B cell (primary cell): ENCODE results near the gene GANAB. TPM values are rescaled to one million over a fixed set of nuclear protein-coding genes. Genes with fewer than 3 reads are reported as not detected.

Source experiments
- ATAC-seq: fragments of 200-7000 bp; cut with Tn5 transposase; one replicate; pipeline ENCODE4 v1.10.0; 2021; ENCODE audit warnings: low read depth, mild to moderate bottlenecking, moderate number of reproducible peaks, moderate library complexity
- CTCF ChIA-PET: fragments of 350-600 bp; sonication (Branson Sonifier 250); formaldehyde crosslinking; loops from one replicate; lab custom pipeline; 2021; ENCODE audit warnings: antibody characterized with exemption, inconsistent platforms; lab: Charles Lee
- POLR2A ChIA-PET: fragments of 350-600 bp; sonication (Branson Sonifier 250); formaldehyde crosslinking; loops from one replicate; lab custom pipeline; 2021; ENCODE audit warnings: antibody characterized with exemption; lab: Charles Lee
- DNase-seq: peaks from one replicate; pipeline ENCODE4 v3.0.0; 2013
- H2AFZ ChIP-seq: 2 replicates; pipeline ENCODE4 v1.6.1; 2012; ENCODE audit warnings: mild to moderate bottlenecking, low read depth, low read length; ENCODE audit not compliant: insufficient read depth, poor library complexity, severe bottlenecking
- H3K27ac ChIP-seq, 2 donors: 1 replicate in 1 of 2; 2 replicates in 1 of 2; pipeline ENCODE4 v1.5.1; 2012 to 2013; ENCODE audit warnings: low read length in 2 of 2, mild to moderate bottlenecking in 2 of 2, moderate library complexity in 1 of 2
- H3K27me3 ChIP-seq, 4 experiments: fragments of 200-600 bp in 1 of 4; sonication (generic) in 1 of 4; replicated peaks in 1 of 4; 1 replicate in 2 of 4; 2 replicates in 2 of 4; pipeline versions ENCODE4 v1.6.1 to v1.7.0; 2013 to 2016; ENCODE audit warnings: low read length in 3 of 4, mild to moderate bottlenecking in 2 of 4, mixed read lengths in 1 of 4, moderate library complexity in 1 of 4; ENCODE audit not compliant: insufficient read depth in 4 of 4, control insufficient read depth in 3 of 4; ENCODE audit errors: control extremely low read depth in 1 of 4
- H3K36me3 ChIP-seq, 2 experiments: replicated peaks in 1 of 2; 1 replicate in 1 of 2; 2 replicates in 1 of 2; pipeline versions ENCODE4 v1.6.1 to v1.7.1; 2013; ENCODE audit warnings: low read length in 1 of 2; ENCODE audit not compliant: insufficient read depth in 2 of 2, control insufficient read depth in 1 of 2; ENCODE audit errors: control extremely low read depth in 1 of 2, extremely low read depth in 1 of 2
- H3K4me1 ChIP-seq, 2 donors: fragments of 200-600 bp in 1 of 2; sonication (generic) in 1 of 2; 1 replicate in 1 of 2; 2 replicates in 1 of 2; pipeline versions ENCODE4 v1.5.1 to v1.6.1; 2013 to 2017; ENCODE audit warnings: low read length in 2 of 2; ENCODE audit not compliant: control insufficient read depth in 2 of 2, insufficient read depth in 2 of 2
- H3K4me2 ChIP-seq: replicated peaks from 2 replicates; pipeline ENCODE3; 2012; ENCODE audit warnings: mild to moderate bottlenecking, low read depth, low read length; ENCODE audit not compliant: poor library complexity, severe bottlenecking
- H3K4me3 ChIP-seq, 5 experiments: fragments of 200-600 bp in 1 of 5; sonication (generic) in 1 of 5; 1 replicate in 3 of 5; 2 replicates in 2 of 5; pipeline versions ENCODE4 v1.5.1 to v1.7.0; 2011 to 2016; ENCODE audit warnings: low read length in 4 of 5, mild to moderate bottlenecking in 4 of 5, low read depth in 2 of 5, control low read depth in 1 of 5, moderate library complexity in 1 of 5; ENCODE audit not compliant: insufficient read depth in 1 of 5; ENCODE audit errors: control extremely low read depth in 1 of 5, extremely low read depth in 1 of 5
- H3K79me2 ChIP-seq: fragments of 200-600 bp; sonication (generic); one replicate; pipeline ENCODE4 v1.6.0; 2016; ENCODE audit warnings: low read length; ENCODE audit not compliant: control insufficient read depth, insufficient read depth
- H3K9ac ChIP-seq: fragments of 200-600 bp; sonication (generic); 2 replicates; pipeline ENCODE4 v1.6.1; 2017; ENCODE audit warnings: mild to moderate bottlenecking, low read length, moderate library complexity
- H3K9me3 ChIP-seq, 3 donors: one replicate each; pipeline versions ENCODE4 v1.6.1 to v1.7.1; 2013; ENCODE audit warnings: low read length in 2 of 3; ENCODE audit not compliant: control insufficient read depth in 2 of 3, insufficient read depth in 1 of 3; ENCODE audit errors: control extremely low read depth in 1 of 3
- H4K20me1 ChIP-seq: 2 replicates; pipeline ENCODE4 v1.6.0; 2012; ENCODE audit warnings: mild to moderate bottlenecking, low read length; ENCODE audit not compliant: insufficient read depth, control insufficient read depth, poor library complexity, severe bottlenecking
- H3K27ac Mint-ChIP-seq: one replicate; pipeline ENCODE4 v1.8.0; 2021; ENCODE audit warnings: mixed read lengths
- H3K27me3 Mint-ChIP-seq: one replicate; pipeline ENCODE4 v1.8.0; 2021; ENCODE audit warnings: mixed read lengths
- H3K4me1 Mint-ChIP-seq: one replicate; pipeline ENCODE4 v1.8.0; 2021; ENCODE audit warnings: mixed read lengths
- H3K4me3 Mint-ChIP-seq: one replicate; pipeline ENCODE4 v1.8.0; 2021; ENCODE audit warnings: mixed read lengths
- H3K9me3 Mint-ChIP-seq: one replicate; pipeline ENCODE4 v1.8.0; 2022; ENCODE audit warnings: mixed read lengths; ENCODE audit not compliant: insufficient read depth
- EZH2 ChIP-seq: IDR thresholded peaks from 2 replicates; pipeline ENCODE4 v1.6.1; 2012; ENCODE audit warnings: borderline replicate concordance, low read depth, mild to moderate bottlenecking, moderate library complexity, low read length; ENCODE audit not compliant: insufficient read depth, poor library complexity, severe bottlenecking
- WGBS: methylation state at CpG from one replicate; pipeline ENCODE4 v1.1.5; 2013; ENCODE audit warnings: missing lambda C conversion rate; ENCODE audit not compliant: insufficient coverage; 5-methylcytosine and 5-hydroxymethylcytosine counted together
- intact Hi-C: fragments of 100-400 bp; cut with micrococcal nuclease; formaldehyde crosslinking; loops from one replicate; pipeline ENCODE4 v1.10.0; 2022
- polyA plus RNA-seq: library from polyadenylated mRNA; depleted of rRNA; stranded (reverse); fragments of >200 nt; gene quantifications from 2 replicates; pipeline ENCODE4 v1.2.3, GENCODE V29; 2012
- total RNA-seq, 2 donors: library from RNA; stranded (reverse); fragments of 120-200 nt in 1 of 2; gene quantifications; 1 replicate in 1 of 2; 2 replicates in 1 of 2; pipeline versions ENCODE4 v1.2.3 to v1.2.4, GENCODE V29; 2013 to 2022
- TF ChIP-seq, protein P1 (sequence below): fragments of 200-600 bp; IDR thresholded peaks from one replicate; pipeline ENCODE4 v1.8.0; 2022; ENCODE audit warnings: antibody characterized with exemption, mild to moderate bottlenecking

The GANAB gene
- total and polyA plus RNA-seq, 2 donors (not counting 1 experiment from before 2014, with no cell fraction given): 98.7 to 204 TPM

DNA sequence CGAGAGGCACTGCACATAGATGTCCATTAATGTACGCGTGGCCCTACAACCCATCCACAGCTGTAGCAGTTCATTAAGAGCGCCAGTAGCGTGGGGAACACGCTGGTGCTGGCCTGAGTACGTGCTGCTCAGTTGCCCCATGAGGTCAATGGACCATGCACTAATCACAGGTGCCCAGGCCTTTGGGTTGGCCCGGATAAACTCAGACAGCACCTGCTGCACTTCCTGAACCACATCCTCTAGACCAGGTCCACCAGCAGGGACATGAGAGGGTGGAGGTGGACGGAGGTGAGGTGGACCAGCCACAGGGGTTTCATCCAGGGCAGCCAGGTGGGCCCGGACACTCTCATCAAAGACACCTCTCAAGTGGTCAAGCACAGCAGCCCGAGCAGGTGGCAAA, 3.1 kb upstream of the GANAB start:
- no peaks in the 10 kb centered on the region for H3K9me3 Mint-ChIP-seq
- POLR2A ChIA-PET: interaction anchor here (0.6 kb wide), 1 partner anchor 562 kb away, joined by 5 read pairs; no protein-coding TSS in a partner anchor
- Histone ChIP-seq H3K27me3 (no peaks in the 10 kb centered on the region), H3K9ac (no peak overlapping the region), H3K79me2 (peaks cover 61% of the 10 kb centered on the region), H3K36me3 (peaks cover 0 to 28% of the 10 kb centered on the region in 2 experiments), H3K4me2 (no peak overlapping the region), H4K20me1 (peaks cover 9% of the 10 kb centered on the region), H3K4me1 (peaks cover 28 to 39% of the 10 kb centered on the region in 2 donors), H2AFZ (no peak overlapping the region), H3K27ac (no peak overlapping the region), H3K9me3 (no peaks in the 10 kb centered on the region), H3K4me3 (no peak overlapping the region)
- intact Hi-C loops: no loop called here
- DNase-seq (no peak), ATAC-seq (no peak)
- TF ChIP-seq EZH2: no peak
- TF ChIP-seq, protein P1, sequence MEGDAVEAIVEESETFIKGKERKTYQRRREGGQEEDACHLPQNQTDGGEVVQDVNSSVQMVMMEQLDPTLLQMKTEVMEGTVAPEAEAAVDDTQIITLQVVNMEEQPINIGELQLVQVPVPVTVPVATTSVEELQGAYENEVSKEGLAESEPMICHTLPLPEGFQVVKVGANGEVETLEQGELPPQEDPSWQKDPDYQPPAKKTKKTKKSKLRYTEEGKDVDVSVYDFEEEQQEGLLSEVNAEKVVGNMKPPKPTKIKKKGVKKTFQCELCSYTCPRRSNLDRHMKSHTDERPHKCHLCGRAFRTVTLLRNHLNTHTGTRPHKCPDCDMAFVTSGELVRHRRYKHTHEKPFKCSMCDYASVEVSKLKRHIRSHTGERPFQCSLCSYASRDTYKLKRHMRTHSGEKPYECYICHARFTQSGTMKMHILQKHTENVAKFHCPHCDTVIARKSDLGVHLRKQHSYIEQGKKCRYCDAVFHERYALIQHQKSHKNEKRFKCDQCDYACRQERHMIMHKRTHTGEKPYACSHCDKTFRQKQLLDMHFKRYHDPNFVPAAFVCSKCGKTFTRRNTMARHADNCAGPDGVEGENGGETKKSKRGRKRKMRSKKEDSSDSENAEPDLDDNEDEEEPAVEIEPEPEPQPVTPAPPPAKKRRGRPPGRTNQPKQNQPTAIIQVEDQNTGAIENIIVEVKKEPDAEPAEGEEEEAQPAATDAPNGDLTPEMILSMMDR: no peak
- H3K4me1 Mint-ChIP-seq: peaks cover 39% of the 10 kb centered on the region
- 90% methylated on average over 11 of the region's 11 CpGs for WGBS
- no peak overlapping the region for H3K4me3 Mint-ChIP-seq
- CTCF ChIA-PET: interaction anchor here (1.0 to 2.0 kb wide), 3 partner anchors 15 to 48 kb away, joined by 3 to 8 read pairs (median 3); partner anchors contain the start of genes C11orf98, CSKMT and MTA2
- H3K27me3 Mint-ChIP-seq: no peaks in the 10 kb centered on the region
- no peak overlapping the region for H3K27ac Mint-ChIP-seq

DNA sequence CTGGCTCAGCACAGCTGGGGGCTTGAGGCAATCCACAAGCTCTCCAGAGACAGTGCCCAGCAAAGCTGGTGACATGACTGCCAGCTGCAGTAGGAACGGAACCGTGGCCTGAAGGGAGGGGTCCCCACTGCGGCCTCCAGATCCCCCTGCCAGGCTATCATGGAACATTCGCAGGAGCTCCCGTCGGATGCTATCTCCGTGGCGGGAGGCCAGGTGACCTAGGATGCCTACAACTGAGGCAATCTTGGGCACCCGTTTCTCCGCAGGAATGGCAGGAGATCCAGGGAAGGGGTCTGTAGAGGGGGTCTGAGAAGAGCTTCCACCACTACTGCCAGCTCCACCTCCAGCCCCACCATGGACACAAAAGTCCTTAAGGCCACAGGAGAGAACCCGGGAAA, 2.6 kb upstream of the GANAB start:
- Histone ChIP-seq H2AFZ (no peak overlapping the region), H3K27me3 (no peaks in the 10 kb centered on the region), H4K20me1 (peaks cover 9% of the 10 kb centered on the region), H3K9me3 (no peaks in the 10 kb centered on the region), H3K79me2 (peaks cover 67% of the 10 kb centered on the region), H3K4me3 (no peak overlapping the region), H3K4me2 (no peak overlapping the region), H3K4me1 (peaks cover 25 to 34% of the 10 kb centered on the region in 2 donors), H3K36me3 (peaks cover 0 to 32% of the 10 kb centered on the region in 2 experiments), H3K27ac (no peak overlapping the region), H3K9ac (no peak overlapping the region)
- H3K4me1 Mint-ChIP-seq: peaks cover 37% of the 10 kb centered on the region
- ATAC-seq (no peak), DNase-seq (no peak)
- ChIA-PET CTCF (interaction anchor here (0.9 to 1.5 kb wide), 4 partner anchors 16 to 48 kb away, joined by 3 read pairs; partner anchors contain the start of genes C11orf98, CSKMT and MTA2), POLR2A (interaction anchor here (1.3 kb wide), 1 partner anchor 23 kb away, joined by 6 read pairs; the partner anchor contains the start of genes LBHD1 and UQCC3)
- TF ChIP-seq EZH2: no peak
- TF ChIP-seq, protein P1: no peak
- H3K9me3 Mint-ChIP-seq: no peaks in the 10 kb centered on the region
- H3K27ac Mint-ChIP-seq: peak overlapping the region; percentile 15
- no peaks in the 10 kb centered on the region for H3K27me3 Mint-ChIP-seq
- H3K4me3 Mint-ChIP-seq: no peak overlapping the region
- intact Hi-C loops: no loop called here
- WGBS: 100% methylated on average over 9 of the region's 11 CpGs
